Cardiac muscle cell (in vitro differentiated cells and primary cell): Measurements from ENCODE around the gene IFNAR2. TPM values are rescaled to one million over a fixed set of nuclear protein-coding genes. Genes with fewer than 3 reads are reported as not detected.
A peak's percentile ranks its signal among the peaks of the same experiment; 100 is the strongest.
"Not testable (repeated sequence)": the region's sequence is repeated elsewhere in the genome, so short reads cannot be mapped to it uniquely, and the experiment has no call there.

ENCODE experiments used
- DNase-seq, 2 donors: peaks; one replicate each; pipeline versions ENCODE4 v3.0.0 to v3.0.0-alpha.2; 2010 to 2017; ENCODE audit warnings: low read depth in 1 of 2, low spot score in 1 of 2
- H3K27ac ChIP-seq: fragments of 200-600 bp; sonication (generic); 2 replicates; pipeline ENCODE4 v1.5.1; 2016
- H3K27me3 ChIP-seq: fragments of 200-600 bp; sonication (generic); 2 replicates; pipeline ENCODE4 v1.6.0; 2016; ENCODE audit warnings: control low read depth
- H3K36me3 ChIP-seq: fragments of 200-600 bp; sonication (generic); 2 replicates; pipeline ENCODE4 v1.5.1; 2016; ENCODE audit warnings: control low read depth
- H3K4me1 ChIP-seq: fragments of 200-600 bp; sonication (generic); 2 replicates; pipeline ENCODE4 v1.8.1; 2017; ENCODE audit warnings: low read depth, mild to moderate bottlenecking, mixed run types
- H3K4me3 ChIP-seq: fragments of 200-600 bp; sonication (generic); 2 replicates; pipeline ENCODE4 v1.5.1; 2016; ENCODE audit warnings: mild to moderate bottlenecking
- H3K9me3 ChIP-seq: fragments of 200-600 bp; sonication (generic); 2 replicates; pipeline ENCODE4 v1.5.1; 2017; ENCODE audit warnings: low read depth, mild to moderate bottlenecking, control low read depth
- CTCF ChIP-seq: IDR thresholded peaks from 2 replicates; pipeline ENCODE4 v1.5.1; 2012; ENCODE audit warnings: low read depth, mild to moderate bottlenecking, low read length
- polyA plus RNA-seq: library from polyadenylated mRNA; unstranded; fragments of >200 nt; fragmentation: Nextera tagmentation; extraction: Ambion mirVana; gene quantifications from 2 replicates; pipeline ENCODE4 v1.2.1, GENCODE V29; 2016
- total RNA-seq: library from RNA; depleted of rRNA; stranded (reverse); fragments of >200 nt; gene quantifications from 2 replicates; pipeline ENCODE4 v1.2.3, GENCODE V29; 2016

Gene IFNAR2
- total and polyA plus RNA-seq, 2 experiments from 2014 or later = 3.3 to 10.9 TPM

GRCh38 chr21:33236013-33236686, 6.4 kb downstream of the IFNAR2 start:
- TF ChIP-seq CTCF = no peak
- no peaks in the 10 kb centered on the region for H3K4me1 ChIP-seq

GRCh38 chr21:33236766-33237165, 7.0 kb downstream of the IFNAR2 start:
- H3K27ac ChIP-seq = no peak overlapping the region
- TF ChIP-seq CTCF = no peak
- H3K27me3 ChIP-seq = no peaks in the 10 kb centered on the region
- no peaks in the 10 kb centered on the region for H3K36me3 ChIP-seq
- peak in 1 of 2 donors; percentile 46 for DNase-seq
- H3K4me3 ChIP-seq = no peak overlapping the region
- peaks cover 2% of the 10 kb centered on the region for H3K4me1 ChIP-seq
- H3K9me3 ChIP-seq = no peaks in the 10 kb centered on the region

More at GRCh38 chr21:33236013-33236686, 6.4 kb downstream of the IFNAR2 start:
- Histone ChIP-seq H3K27ac (no peak overlapping the region), H3K9me3 (no peaks in the 10 kb centered on the region), H3K27me3 (no peaks in the 10 kb centered on the region), H3K36me3 (no peaks in the 10 kb centered on the region), H3K4me3 (no peak overlapping the region)
- DNase-seq = no peak

GRCh38 chr21:33237486-33237885, 7.7 kb downstream of the IFNAR2 start:
- peak in 1 of 2 donors; percentile 57 for DNase-seq
- Histone ChIP-seq H3K4me1 (peaks cover 4% of the 10 kb centered on the region), H3K27me3 (no peaks in the 10 kb centered on the region), H3K36me3 (no peaks in the 10 kb centered on the region), H3K27ac (no peak overlapping the region), H3K4me3 (no peak overlapping the region), H3K9me3 (no peaks in the 10 kb centered on the region)
- no peak for TF ChIP-seq CTCF

GRCh38 chr21:33238146-33238545, 8.4 kb downstream of the IFNAR2 start:
- H3K27me3 ChIP-seq = no peaks in the 10 kb centered on the region
- TF ChIP-seq CTCF = no peak
- H3K4me1 ChIP-seq = peaks cover 4% of the 10 kb centered on the region
- no peak overlapping the region for H3K27ac ChIP-seq
- no peak for DNase-seq
- no peak overlapping the region for H3K4me3 ChIP-seq
- no peaks in the 10 kb centered on the region for H3K36me3 ChIP-seq
- H3K9me3 ChIP-seq = no peaks in the 10 kb centered on the region

- H3K27me3 ChIP-seq = no peaks in the 10 kb centered on the region
- no peak overlapping the region for H3K4me3 ChIP-seq
- H3K4me1 ChIP-seq = peaks cover 4% of the 10 kb centered on the region
- TF ChIP-seq CTCF = no peak
- DNase-seq = no peak
- H3K27ac ChIP-seq = no peak overlapping the region
- H3K36me3 ChIP-seq = no peaks in the 10 kb centered on the region
- no peaks in the 10 kb centered on the region for H3K9me3 ChIP-seq
These were observed 9.0 kb downstream of the IFNAR2 start for GRCh38 chr21:33238565-33239255.

- not testable (repeated sequence) for H3K4me1 ChIP-seq, H3K4me3 ChIP-seq, H3K9me3 ChIP-seq, H3K27me3 ChIP-seq, H3K36me3 ChIP-seq, DNase-seq, H3K27ac ChIP-seq
These were observed 9.9 kb downstream of the IFNAR2 start for GRCh38 chr21:33239559-33240127.
